ENCODE data around the gene MYO1B. TPM values are rescaled to one million over a fixed set of nuclear protein-coding genes. Genes with fewer than 3 reads are reported as not detected.

The MYO1B gene
- total and polyA plus RNA-seq, 2 experiments from 2014 or later = 26.4 to 70.6 TPM

GRCh38 chr2:191352536-191352935 is 107.3 kb downstream of the MYO1B start:
- H3K9me3 Mint-ChIP-seq = peaks cover 8% of the 10 kb centered on the region; the same call in 2 of the 3 replicates
- ATAC-seq (no peak), DNase-seq (ENCODE audit: low spot score) (no peak)
- Histone ChIP-seq H3K79me2 (replicated peaks; ENCODE audit: insufficient read depth) (no peaks in the 10 kb centered on the region), H2AFZ (no peak overlapping the region), H3K36me3 (ENCODE audit: insufficient read depth) (no peaks in the 10 kb centered on the region), H3K27me3 (ENCODE audit: insufficient read depth) (no peaks in the 10 kb centered on the region), H3K4me3 (no peak overlapping the region), H3K4me2 (no peak overlapping the region), H3K9me2 (ENCODE audit: insufficient read depth) (no peaks in the 10 kb centered on the region), H4K20me1 (replicated peaks; ENCODE audit: insufficient read depth) (no peaks in the 10 kb centered on the region), H3K4me1 (ENCODE audit: insufficient read depth) (0 out of 2 replicates have a peak, but pooled peaks cover 4% of the 10 kb centered on the region), H3F3A (replicated peaks; ENCODE audit: low read depth) (no peaks in the 10 kb centered on the region), H3K27ac (ENCODE audit: low read depth) (no peak overlapping the region)
- H3K4me3 Mint-ChIP-seq = no peak overlapping the region
- H3K4me1 Mint-ChIP-seq = peaks cover 10% of the 10 kb centered on the region
- TF ChIP-seq POLR2AphosphoS5 (IDR thresholded peaks at IDR 0.05; ENCODE audit: low read depth) = no peak
- TF ChIP-seq EZH2 (IDR thresholded peaks at IDR 0.05; ENCODE audit: low read depth, unreplicated experiment) = no peak
- no peak for TF ChIP-seq NANOG (IDR thresholded peaks at IDR 0.05; ENCODE audit: borderline replicate concordance)
- no peak for TF ChIP-seq ZNF114 (CRISPR knock-in tag; IDR thresholded peaks at IDR 0.05)
- TF ChIP-seq ETS1 (IDR thresholded peaks at IDR 0.05) = no peak
- no peak for TF ChIP-seq REST (IDR thresholded peaks at IDR 0.05; ENCODE audit: unreplicated experiment)
- no peak for TF ChIP-seq JUNB (IDR thresholded peaks at IDR 0.05; ENCODE audit: unreplicated experiment)
- no peak for TF ChIP-seq ZNF331 (CRISPR knock-in tag; IDR thresholded peaks at IDR 0.05; ENCODE audit: low read depth)
- no peak for TF ChIP-seq CTCF (conservative IDR thresholded peaks at IDR 0.05; ENCODE audit: low read depth in 2 of 2)
- TF ChIP-seq ZNF462 (CRISPR knock-in tag; IDR thresholded peaks at IDR 0.05) = no peak
- no peak for TF ChIP-seq STAT1 (IDR thresholded peaks at IDR 0.05; ENCODE audit: unreplicated experiment)
- TF ChIP-seq EZH2phosphoT487 (IDR thresholded peaks at IDR 0.05; ENCODE audit: unreplicated experiment) = no peak
- no peaks in the 10 kb centered on the region for H3K27me3 Mint-ChIP-seq (ENCODE audit: insufficient read depth, low read depth, poor library complexity)
- peaks cover 49% of the 10 kb centered on the region for H3K36me3 Mint-ChIP-seq (ENCODE audit: low read depth)
- H3K27ac Mint-ChIP-seq = no peak overlapping the region
